Breast epithelium (tissue), 4 donors: Measurements from ENCODE around the gene PHACTR3. TPM values are rescaled to one million over a fixed set of nuclear protein-coding genes. Genes with fewer than 3 reads are reported as not detected.

Experiments used
- DNase-seq, 2 donors: peaks; one replicate each; pipeline ENCODE4 v3.0.0-alpha.2; 2019; ENCODE audit warnings: low spot score in 2 of 2
- H3K27ac ChIP-seq, 2 donors: fragments of 200-600 bp; sonication (generic) in 1 of 2; one replicate each; pipeline ENCODE4 v1.5.1; 2016 to 2019; ENCODE audit warnings: mild to moderate bottlenecking in 1 of 2
- H3K27me3 ChIP-seq, 2 donors: fragments of 200-600 bp; sonication (generic) in 1 of 2; one replicate each; pipeline versions ENCODE4 v1.5.1 to v1.6.0; 2017 to 2019; ENCODE audit warnings: control low read depth in 1 of 2, mild to moderate bottlenecking in 1 of 2
- H3K36me3 ChIP-seq: fragments of 200-600 bp; one replicate; pipeline ENCODE4 v1.5.1; 2019
- H3K4me1 ChIP-seq, 2 donors: fragments of 200-600 bp; sonication (generic); one replicate each; pipeline ENCODE4 v1.5.1; 2016 to 2019; ENCODE audit warnings: control low read depth in 1 of 2
- H3K4me3 ChIP-seq, 3 donors: fragments of 200-600 bp; sonication (generic); 1 replicate in 2 of 3; 2 replicates in 1 of 3; pipeline ENCODE4 v1.5.1; 2016 to 2019; ENCODE audit warnings: mild to moderate bottlenecking in 3 of 3, moderate library complexity in 2 of 3
- H3K9me3 ChIP-seq, 2 donors: fragments of 200-600 bp; sonication (generic) in 1 of 2; one replicate each; pipeline ENCODE4 v1.5.1; 2016 to 2019; ENCODE audit warnings: control low read depth in 1 of 2
- POLR2A ChIP-seq: fragments of 450-650 bp; IDR thresholded peaks from one replicate; pipeline ENCODE4 v1.6.1; 2016; ENCODE audit warnings: antibody characterized with exemption, mild to moderate bottlenecking, moderate library complexity
- POLR2AphosphoS5 ChIP-seq, 3 donors: sonication (generic); formaldehyde crosslinking; IDR thresholded peaks; one replicate each; pipeline ENCODE4 v1.6.1; 2017; ENCODE audit warnings: antibody characterized with exemption in 3 of 3
- intact Hi-C: fragments of 100-400 bp; cut with DNase I; formaldehyde crosslinking; loops from one replicate; pipeline ENCODE4 v1.15.1; 2023; ENCODE audit warnings: low total_unique reads
- total RNA-seq, 3 donors: library from RNA; depleted of rRNA; stranded (reverse); fragments of >200 nt; gene quantifications; one replicate each; pipeline ENCODE4 v1.1.0, GENCODE V29; 2016
- TF ChIP-seq, protein P1 (sequence below), 3 donors: fragments of 450-650 bp; IDR thresholded peaks; one replicate each; pipeline ENCODE4 v1.5.1; 2016 to 2017; ENCODE audit warnings: antibody characterized with exemption in 3 of 3, mild to moderate bottlenecking in 3 of 3, moderate library complexity in 3 of 3

PHACTR3 gene
- total RNA-seq, 3 donors from 2014 or later = 0.16 to 0.33 (median 0.29) TPM

DNA sequence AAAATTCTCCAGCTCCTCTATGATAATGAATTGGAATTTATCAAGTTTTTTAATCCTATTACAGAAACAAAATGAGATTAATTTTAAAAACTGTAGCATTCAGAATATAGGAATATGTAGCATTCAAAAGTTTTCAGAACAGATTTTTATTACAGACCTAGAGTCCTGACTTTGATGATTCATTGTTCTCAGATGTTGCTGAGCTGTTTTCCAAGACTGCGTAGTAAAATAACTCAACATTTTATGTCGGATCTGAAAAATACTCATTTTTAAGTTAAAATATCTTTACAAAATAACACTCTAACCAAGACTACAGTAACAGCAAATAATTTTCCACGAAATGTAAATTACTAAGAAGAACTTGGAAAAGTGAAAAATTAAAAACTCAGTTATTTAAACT, 262.0 kb downstream of the PHACTR3 start:
- no peaks in the 10 kb centered on the region for H3K27me3 ChIP-seq
- TF ChIP-seq POLR2AphosphoS5 (IDR thresholded peaks at IDR 0.05) (no peak), POLR2A (no peak)
- TF ChIP-seq, protein P1, sequence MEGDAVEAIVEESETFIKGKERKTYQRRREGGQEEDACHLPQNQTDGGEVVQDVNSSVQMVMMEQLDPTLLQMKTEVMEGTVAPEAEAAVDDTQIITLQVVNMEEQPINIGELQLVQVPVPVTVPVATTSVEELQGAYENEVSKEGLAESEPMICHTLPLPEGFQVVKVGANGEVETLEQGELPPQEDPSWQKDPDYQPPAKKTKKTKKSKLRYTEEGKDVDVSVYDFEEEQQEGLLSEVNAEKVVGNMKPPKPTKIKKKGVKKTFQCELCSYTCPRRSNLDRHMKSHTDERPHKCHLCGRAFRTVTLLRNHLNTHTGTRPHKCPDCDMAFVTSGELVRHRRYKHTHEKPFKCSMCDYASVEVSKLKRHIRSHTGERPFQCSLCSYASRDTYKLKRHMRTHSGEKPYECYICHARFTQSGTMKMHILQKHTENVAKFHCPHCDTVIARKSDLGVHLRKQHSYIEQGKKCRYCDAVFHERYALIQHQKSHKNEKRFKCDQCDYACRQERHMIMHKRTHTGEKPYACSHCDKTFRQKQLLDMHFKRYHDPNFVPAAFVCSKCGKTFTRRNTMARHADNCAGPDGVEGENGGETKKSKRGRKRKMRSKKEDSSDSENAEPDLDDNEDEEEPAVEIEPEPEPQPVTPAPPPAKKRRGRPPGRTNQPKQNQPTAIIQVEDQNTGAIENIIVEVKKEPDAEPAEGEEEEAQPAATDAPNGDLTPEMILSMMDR (IDR thresholded peaks at IDR 0.05) = no peak
- no peaks in the 10 kb centered on the region for H3K4me1 ChIP-seq
- H3K36me3 ChIP-seq = peaks cover 6% of the 10 kb centered on the region
- DNase-seq = no peak
- H3K9me3 ChIP-seq = no peaks in the 10 kb centered on the region
- no peak overlapping the region for H3K4me3 ChIP-seq
- intact Hi-C loops = no loop called here
- H3K27ac ChIP-seq = no peak overlapping the region

DNA sequence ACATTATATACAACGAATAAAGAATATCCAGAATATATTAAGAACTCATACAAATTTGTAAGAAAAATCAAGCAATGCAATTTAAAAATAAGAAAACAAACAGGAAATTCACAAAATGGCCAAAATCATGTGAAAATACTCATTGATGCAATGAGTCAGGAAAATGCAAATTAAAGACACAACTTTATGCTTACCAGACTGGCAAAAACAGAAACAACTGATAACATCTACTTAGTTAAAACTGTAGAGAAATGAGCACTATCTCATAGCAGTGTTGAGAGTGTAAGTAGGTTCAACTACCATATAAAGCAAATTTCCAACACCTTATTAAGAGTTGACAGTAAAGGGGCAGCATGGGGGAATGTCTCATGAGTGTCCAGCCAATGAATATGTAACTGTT, 266.8 kb downstream of the PHACTR3 start:
- no peaks in the 10 kb centered on the region for H3K4me1 ChIP-seq
- no peak overlapping the region for H3K27ac ChIP-seq
- H3K27me3 ChIP-seq = no peaks in the 10 kb centered on the region
- intact Hi-C loops = no loop called here
- DNase-seq = no peak
- peaks cover 1% of the 10 kb centered on the region for H3K36me3 ChIP-seq
- no peak overlapping the region for H3K4me3 ChIP-seq
- no peaks in the 10 kb centered on the region for H3K9me3 ChIP-seq
- TF ChIP-seq POLR2A (no peak), POLR2AphosphoS5 (IDR thresholded peaks at IDR 0.05) (no peak)
- TF ChIP-seq, protein P1 (IDR thresholded peaks at IDR 0.05) = no peak

DNA sequence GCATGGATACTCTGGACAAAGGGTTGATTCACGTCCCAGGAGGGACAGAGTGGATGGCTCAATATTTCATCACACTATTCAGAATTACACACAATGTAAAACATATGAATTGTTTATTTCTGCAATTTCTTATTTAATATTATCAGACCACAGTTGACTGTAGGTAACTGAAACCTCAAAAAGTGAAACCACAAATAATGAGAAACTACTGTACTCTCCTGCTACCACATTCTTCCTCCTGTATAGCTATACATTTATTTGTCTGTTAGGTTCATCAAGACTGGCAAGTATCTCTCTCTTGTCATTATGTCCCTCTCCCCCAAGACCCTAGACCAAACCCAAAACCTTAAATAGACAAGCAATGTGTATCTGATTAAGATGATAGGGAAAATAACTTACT, 269.1 kb downstream of the PHACTR3 start:
- no peaks in the 10 kb centered on the region for H3K4me1 ChIP-seq
- no peak for TF ChIP-seq POLR2A
- H3K4me3 ChIP-seq = no peak overlapping the region
- intact Hi-C loops = no loop called here
- DNase-seq = no peak
- H3K36me3 ChIP-seq = no peaks in the 10 kb centered on the region
- H3K27me3 ChIP-seq = no peaks in the 10 kb centered on the region
- H3K27ac ChIP-seq = no peak overlapping the region
- H3K9me3 ChIP-seq = no peaks in the 10 kb centered on the region

GRCh38 chr20:59880198-59880597, 275.9 kb downstream of the PHACTR3 start:
- DNase-seq = no peak
- Histone ChIP-seq H3K4me1 (no peaks in the 10 kb centered on the region), H3K36me3 (no peaks in the 10 kb centered on the region), H3K4me3 (no peak overlapping the region), H3K9me3 (no peaks in the 10 kb centered on the region), H3K27me3 (no peaks in the 10 kb centered on the region), H3K27ac (no peak overlapping the region)
- intact Hi-C loops = no loop called here
- TF ChIP-seq POLR2A (no peak), POLR2AphosphoS5 (IDR thresholded peaks at IDR 0.05) (no peak)
- TF ChIP-seq, protein P1 (IDR thresholded peaks at IDR 0.05) = no peak

DNA sequence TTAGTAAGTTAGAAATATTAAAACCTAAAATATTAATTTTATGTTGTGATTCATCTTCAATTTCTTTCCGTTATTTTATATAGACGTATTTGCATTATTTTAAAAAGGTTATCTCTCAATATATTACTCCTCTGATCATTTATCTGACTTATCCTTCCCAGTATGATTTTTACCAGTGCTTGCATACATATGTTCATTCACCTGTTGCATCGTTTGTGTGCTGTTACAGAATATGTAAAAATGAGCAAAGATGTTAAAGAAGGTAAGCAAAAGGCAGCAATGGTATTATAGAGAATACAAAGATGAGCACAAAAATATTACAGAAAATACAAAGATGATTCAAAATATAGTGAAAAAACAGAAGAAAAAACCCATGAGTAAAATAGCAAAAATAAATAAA, 280.2 kb downstream of the PHACTR3 start:
- no peak for DNase-seq
- no peaks in the 10 kb centered on the region for H3K4me1 ChIP-seq
- intact Hi-C loops = no loop called here

More for the DNA sequence above, 280.2 kb downstream of the PHACTR3 start:
- no peaks in the 10 kb centered on the region for H3K27me3 ChIP-seq
- H3K9me3 ChIP-seq = no peaks in the 10 kb centered on the region
- H3K27ac ChIP-seq = no peak overlapping the region
- H3K4me3 ChIP-seq = no peak overlapping the region
- TF ChIP-seq, protein P1 (IDR thresholded peaks at IDR 0.05) = no peak
- no peak for TF ChIP-seq POLR2A
- TF ChIP-seq POLR2AphosphoS5 (IDR thresholded peaks at IDR 0.05) = no peak
- H3K36me3 ChIP-seq = no peaks in the 10 kb centered on the region
